Nephron (organoid): Measurements from ENCODE around the gene EYA4.

Experiments used
- H3K27ac Mint-ChIP-seq, 3 experiments: 2 replicates each; pipeline ENCODE4 v1.8.0; 2020; ENCODE audit warnings: mixed read lengths in 3 of 3, mild to moderate bottlenecking in 2 of 3, moderate library complexity in 1 of 3
- H3K27me3 Mint-ChIP-seq: 2 replicates; pipeline ENCODE4 v1.8.0; 2021; ENCODE audit warnings: low read depth, mild to moderate bottlenecking, moderate library complexity, mixed read lengths
- H3K36me3 Mint-ChIP-seq: 2 replicates; pipeline ENCODE4 v1.8.0; 2020; ENCODE audit warnings: low read depth, mixed read lengths
- H3K4me1 Mint-ChIP-seq: 2 replicates; pipeline ENCODE4 v1.8.0; 2020; ENCODE audit warnings: mixed read lengths
- H3K4me3 Mint-ChIP-seq, 3 experiments: 2 replicates each; pipeline ENCODE4 v1.8.0; 2020; ENCODE audit warnings: mild to moderate bottlenecking in 3 of 3, mixed read lengths in 3 of 3, moderate library complexity in 2 of 3
- H3K9me3 Mint-ChIP-seq: 2 replicates; pipeline ENCODE4 v1.8.0; 2020; ENCODE audit warnings: mixed read lengths
- TF ChIP-seq, protein P1 (sequence below), 3 experiments: fragments of 200-600 bp; sonication (generic); IDR thresholded peaks; one replicate each; pipeline ENCODE4 v1.5.0; 2021; ENCODE audit warnings: antibody characterized with exemption in 3 of 3; ENCODE audit not compliant: unreplicated experiment in 3 of 3

Gene EYA4, protein sequence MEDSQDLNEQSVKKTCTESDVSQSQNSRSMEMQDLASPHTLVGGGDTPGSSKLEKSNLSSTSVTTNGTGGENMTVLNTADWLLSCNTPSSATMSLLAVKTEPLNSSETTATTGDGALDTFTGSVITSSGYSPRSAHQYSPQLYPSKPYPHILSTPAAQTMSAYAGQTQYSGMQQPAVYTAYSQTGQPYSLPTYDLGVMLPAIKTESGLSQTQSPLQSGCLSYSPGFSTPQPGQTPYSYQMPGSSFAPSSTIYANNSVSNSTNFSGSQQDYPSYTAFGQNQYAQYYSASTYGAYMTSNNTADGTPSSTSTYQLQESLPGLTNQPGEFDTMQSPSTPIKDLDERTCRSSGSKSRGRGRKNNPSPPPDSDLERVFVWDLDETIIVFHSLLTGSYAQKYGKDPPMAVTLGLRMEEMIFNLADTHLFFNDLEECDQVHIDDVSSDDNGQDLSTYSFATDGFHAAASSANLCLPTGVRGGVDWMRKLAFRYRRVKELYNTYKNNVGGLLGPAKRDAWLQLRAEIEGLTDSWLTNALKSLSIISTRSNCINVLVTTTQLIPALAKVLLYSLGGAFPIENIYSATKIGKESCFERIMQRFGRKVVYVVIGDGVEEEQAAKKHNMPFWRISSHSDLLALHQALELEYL

DNA sequence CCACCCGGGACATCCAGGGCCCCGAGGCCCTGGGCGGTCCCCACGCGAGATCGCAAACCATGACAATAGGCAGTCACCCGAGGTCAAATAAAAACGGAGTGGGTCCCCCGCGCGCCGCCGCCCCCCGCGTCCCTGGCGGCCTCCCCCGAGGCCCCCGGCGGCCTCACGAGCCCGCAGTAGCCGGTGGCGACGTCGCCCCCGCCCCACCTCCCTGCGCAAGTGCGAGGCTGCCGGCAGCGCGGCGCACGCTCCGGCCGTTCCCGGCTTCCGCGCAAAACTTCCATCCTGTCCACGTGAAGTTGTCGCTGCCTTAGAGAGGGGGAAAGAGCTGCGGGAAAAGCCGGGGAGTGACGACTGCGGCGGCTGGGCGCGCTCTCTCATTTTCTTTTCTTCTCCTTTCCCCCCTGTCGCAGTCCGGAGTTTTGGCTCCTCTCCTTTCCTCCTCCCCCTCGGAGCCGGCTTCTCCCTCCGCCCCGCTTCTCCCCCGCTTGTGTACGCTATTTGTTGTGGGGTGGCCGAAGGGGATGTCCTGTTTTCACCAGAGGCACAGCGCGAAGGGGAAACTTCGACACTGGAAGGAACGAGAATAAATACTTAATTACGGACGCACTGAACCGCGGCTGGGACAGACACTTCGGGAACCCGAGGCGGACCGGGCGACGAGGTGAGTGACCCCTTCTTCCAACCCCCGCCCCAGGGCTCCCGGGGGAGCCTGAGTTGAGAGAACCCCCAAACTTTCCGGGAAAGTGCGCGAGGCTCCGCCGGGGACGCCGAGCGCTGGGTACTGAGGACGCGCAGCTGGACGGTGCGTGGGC, at the start of gene EYA4:
TSS of gene EYA4 (plus strand) at position 272 of the 815 bp plus-strand sequence. CDS start 33,424 bp downstream, outside the sequence.
- TF ChIP-seq, protein P1, sequence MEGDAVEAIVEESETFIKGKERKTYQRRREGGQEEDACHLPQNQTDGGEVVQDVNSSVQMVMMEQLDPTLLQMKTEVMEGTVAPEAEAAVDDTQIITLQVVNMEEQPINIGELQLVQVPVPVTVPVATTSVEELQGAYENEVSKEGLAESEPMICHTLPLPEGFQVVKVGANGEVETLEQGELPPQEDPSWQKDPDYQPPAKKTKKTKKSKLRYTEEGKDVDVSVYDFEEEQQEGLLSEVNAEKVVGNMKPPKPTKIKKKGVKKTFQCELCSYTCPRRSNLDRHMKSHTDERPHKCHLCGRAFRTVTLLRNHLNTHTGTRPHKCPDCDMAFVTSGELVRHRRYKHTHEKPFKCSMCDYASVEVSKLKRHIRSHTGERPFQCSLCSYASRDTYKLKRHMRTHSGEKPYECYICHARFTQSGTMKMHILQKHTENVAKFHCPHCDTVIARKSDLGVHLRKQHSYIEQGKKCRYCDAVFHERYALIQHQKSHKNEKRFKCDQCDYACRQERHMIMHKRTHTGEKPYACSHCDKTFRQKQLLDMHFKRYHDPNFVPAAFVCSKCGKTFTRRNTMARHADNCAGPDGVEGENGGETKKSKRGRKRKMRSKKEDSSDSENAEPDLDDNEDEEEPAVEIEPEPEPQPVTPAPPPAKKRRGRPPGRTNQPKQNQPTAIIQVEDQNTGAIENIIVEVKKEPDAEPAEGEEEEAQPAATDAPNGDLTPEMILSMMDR (IDR thresholded peaks at IDR 0.05; ENCODE audit: unreplicated experiment in 3 of 3), result no peak
- Mint-ChIP-seq H3K36me3 (no peaks in the 10 kb centered on the region), H3K4me3 (peak within 1 kb of the TSS; percentile 95 to 99 (median 96)), H3K27me3 (peaks cover 64% of the 10 kb centered on the region), H3K9me3 (no peaks in the 10 kb centered on the region), H3K27ac (peak within 1 kb of the TSS; percentile 91 to 97 (median 96)), H3K4me1 (peaks cover 35% of the 10 kb centered on the region)

DNA sequence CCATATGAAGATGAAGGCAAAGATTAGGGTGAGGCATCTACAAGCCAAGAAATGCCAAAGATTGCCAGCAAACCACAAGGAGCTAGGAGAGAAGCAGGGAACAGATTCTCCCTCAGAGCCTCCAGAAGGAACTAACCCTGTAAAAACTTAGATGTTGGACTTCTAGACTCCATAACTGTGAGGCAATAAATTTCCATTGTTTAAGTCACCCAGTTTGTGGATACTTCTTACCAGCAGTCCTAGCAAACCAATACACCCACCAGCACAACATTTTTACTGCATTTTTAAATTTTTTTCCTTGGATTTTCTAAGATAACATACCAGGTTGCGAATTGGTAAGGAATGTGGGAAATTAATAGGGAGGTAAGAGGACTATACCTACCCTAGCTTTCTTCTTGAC, 47.8 kb upstream of the EYA4 start:
- Mint-ChIP-seq H3K4me3 (no peak overlapping the region), H3K27ac (no peak overlapping the region), H3K36me3 (no peaks in the 10 kb centered on the region), H3K4me1 (peaks cover 21% of the 10 kb centered on the region), H3K27me3 (no peaks in the 10 kb centered on the region), H3K9me3 (peaks cover 27% of the 10 kb centered on the region)
- TF ChIP-seq, protein P1 (IDR thresholded peaks at IDR 0.05; ENCODE audit: unreplicated experiment in 3 of 3), result no peak

DNA sequence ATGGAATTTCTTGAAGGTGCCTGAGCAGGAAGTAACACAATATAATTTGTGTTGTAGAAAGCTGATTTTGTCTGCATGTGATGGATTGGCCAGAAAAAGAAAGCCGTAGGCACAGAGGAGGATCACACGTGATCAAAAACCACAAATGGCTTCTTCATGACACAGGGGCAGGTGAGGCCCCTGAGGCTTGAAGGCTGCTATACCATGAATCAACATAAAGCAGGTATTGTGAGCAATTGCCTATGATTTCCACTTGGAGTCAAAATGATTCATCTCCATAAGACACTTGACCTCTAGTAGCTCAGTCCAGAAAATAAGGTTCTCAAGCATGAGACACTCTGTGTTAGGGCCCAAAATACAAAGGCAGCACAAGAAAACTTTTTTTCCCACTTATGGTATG, 42.4 kb upstream of the EYA4 start:
- Mint-ChIP-seq H3K4me3 (no peak overlapping the region), H3K9me3 (peaks cover 19% of the 10 kb centered on the region), H3K27me3 (no peaks in the 10 kb centered on the region), H3K36me3 (no peaks in the 10 kb centered on the region), H3K4me1 (peaks cover 6% of the 10 kb centered on the region), H3K27ac (no peak overlapping the region)
- TF ChIP-seq, protein P1 (IDR thresholded peaks at IDR 0.05; ENCODE audit: unreplicated experiment in 3 of 3), result no peak

DNA sequence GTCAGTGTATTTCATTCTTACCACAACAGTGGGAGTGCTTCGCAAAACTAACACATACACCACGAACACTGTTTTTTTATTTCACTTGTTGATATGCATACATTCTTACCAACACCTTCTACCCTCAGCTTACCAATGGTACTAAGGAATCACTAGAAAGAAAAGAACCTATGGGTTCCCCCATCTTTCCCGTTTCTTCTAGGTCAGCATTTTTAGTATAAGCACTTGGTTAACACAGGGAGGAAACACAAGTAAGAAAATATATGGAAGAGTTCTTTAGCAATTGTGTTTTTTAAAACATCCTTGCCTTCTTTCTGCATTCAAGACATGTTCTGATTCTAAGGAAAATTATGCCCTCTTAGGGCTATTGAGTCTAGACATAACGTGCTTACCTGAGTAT, 39.9 kb upstream of the EYA4 start:
- Mint-ChIP-seq H3K9me3 (peaks cover 3% of the 10 kb centered on the region), H3K36me3 (no peaks in the 10 kb centered on the region), H3K4me1 (peaks cover 6% of the 10 kb centered on the region), H3K4me3 (no peak overlapping the region), H3K27ac (no peak overlapping the region), H3K27me3 (no peaks in the 10 kb centered on the region)
- TF ChIP-seq, protein P1 (IDR thresholded peaks at IDR 0.05; ENCODE audit: unreplicated experiment in 3 of 3), result no peak

DNA sequence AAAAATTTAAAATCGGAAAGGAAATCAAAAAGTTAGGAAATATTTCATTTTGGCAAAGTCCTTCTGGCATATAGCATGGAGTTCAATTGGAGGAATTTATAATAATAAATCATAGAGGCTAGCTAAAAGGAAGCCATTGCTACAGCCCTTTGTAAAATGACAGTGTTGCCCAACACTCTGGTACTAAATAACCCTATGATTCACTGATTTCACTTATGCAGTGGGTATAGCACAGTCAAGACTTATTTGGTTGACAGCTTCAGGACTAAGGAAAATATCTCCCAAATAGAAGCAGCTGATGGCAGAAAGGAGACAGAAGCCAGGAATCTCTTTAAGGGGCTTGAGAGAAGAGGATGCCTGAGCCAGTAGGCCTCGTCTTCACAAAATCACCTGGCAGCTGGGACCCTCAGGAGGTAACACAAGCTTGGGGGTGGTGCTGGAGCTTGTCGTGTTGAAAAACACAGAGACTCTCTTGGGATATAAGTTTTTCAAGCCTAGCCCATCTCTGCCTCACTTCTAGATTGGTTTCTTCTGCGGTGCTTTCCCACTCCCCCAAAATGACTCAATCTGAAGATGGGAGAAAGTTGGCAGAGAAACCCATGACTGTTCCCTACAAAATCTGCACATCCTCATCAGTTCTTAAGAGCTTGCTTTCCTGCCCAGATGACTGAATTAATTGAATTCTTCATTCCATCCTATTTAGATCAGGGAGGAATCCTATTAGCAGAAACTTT, 38.4 kb upstream of the EYA4 start:
- no peaks in the 10 kb centered on the region for H3K9me3 Mint-ChIP-seq
- no peak overlapping the region for H3K4me3 Mint-ChIP-seq
- TF ChIP-seq, protein P1 (IDR thresholded peaks at IDR 0.05; ENCODE audit: unreplicated experiment in 3 of 3), result no peak
- H3K27me3 Mint-ChIP-seq, result no peaks in the 10 kb centered on the region
- H3K36me3 Mint-ChIP-seq, result no peaks in the 10 kb centered on the region
- H3K4me1 Mint-ChIP-seq, result peaks cover 2% of the 10 kb centered on the region
- H3K27ac Mint-ChIP-seq, result no peak overlapping the region
